Mesothelial cell of epicardium (in vitro differentiated cells): ENCODE results near the gene EPS15. TPM values are rescaled to one million over a fixed set of nuclear protein-coding genes. Genes with fewer than 3 reads are reported as not detected.
A peak's percentile ranks its signal among the peaks of the same experiment; 100 is the strongest.

Experiments
- DNase-seq, 2 experiments: peaks; one replicate each; pipeline ENCODE4 v3.0.0; 2021; ENCODE audit warnings: low spot score in 2 of 2; ENCODE audit not compliant: unreplicated experiment in 2 of 2
- H3K27ac Mint-ChIP-seq: 2 replicates; pipeline ENCODE4 v1.8.0; 2021; ENCODE audit warnings: mixed read lengths
- H3K27me3 Mint-ChIP-seq: 2 replicates; pipeline ENCODE4 v1.8.0; 2021; ENCODE audit warnings: low read depth, mixed read lengths
- H3K36me3 Mint-ChIP-seq: 2 replicates; pipeline ENCODE4 v1.8.0; 2021; ENCODE audit warnings: mixed read lengths
- H3K4me1 Mint-ChIP-seq: 2 replicates; pipeline ENCODE4 v1.8.0; 2021; ENCODE audit warnings: mixed read lengths
- H3K4me3 Mint-ChIP-seq: 2 replicates; pipeline ENCODE4 v1.8.0; 2021; ENCODE audit warnings: mild to moderate bottlenecking, moderate library complexity, mixed read lengths
- H3K9me3 Mint-ChIP-seq: 2 replicates; pipeline ENCODE4 v1.8.0; 2021; ENCODE audit warnings: mixed read lengths
- total RNA-seq: library from RNA; stranded (reverse); gene quantifications from 3 replicates; pipeline ENCODE4 v1.2.1, GENCODE V29; 2021
- TF ChIP-seq, protein P1 (sequence below): fragments of 200-600 bp; sonication (generic); IDR thresholded peaks from one replicate; pipeline ENCODE4 v1.5.0; 2021; ENCODE audit warnings: antibody characterized with exemption; ENCODE audit not compliant: unreplicated experiment

The EPS15 gene
- total RNA-seq, 1 donor from 2014 or later: 52.5 TPM

DNA sequence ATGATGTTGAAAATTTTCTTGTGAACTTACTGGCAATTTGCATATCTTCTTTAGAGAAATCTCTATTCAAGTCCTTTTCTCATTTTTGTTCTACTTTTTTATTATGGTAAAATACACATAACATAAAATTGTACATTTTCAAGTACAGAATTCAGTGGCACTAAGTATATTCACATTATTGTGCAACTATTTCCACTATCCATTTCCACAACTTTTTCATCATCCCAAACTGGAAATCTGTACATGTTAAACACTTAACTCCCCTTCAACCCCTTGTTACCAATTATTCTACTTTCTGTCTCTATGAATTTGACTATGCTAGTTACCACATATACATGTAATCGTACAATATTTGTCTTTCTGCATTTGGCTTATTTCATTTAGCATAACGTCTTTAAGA lies 19.4 kb downstream of the EPS15 start:
- TF ChIP-seq, protein P1, sequence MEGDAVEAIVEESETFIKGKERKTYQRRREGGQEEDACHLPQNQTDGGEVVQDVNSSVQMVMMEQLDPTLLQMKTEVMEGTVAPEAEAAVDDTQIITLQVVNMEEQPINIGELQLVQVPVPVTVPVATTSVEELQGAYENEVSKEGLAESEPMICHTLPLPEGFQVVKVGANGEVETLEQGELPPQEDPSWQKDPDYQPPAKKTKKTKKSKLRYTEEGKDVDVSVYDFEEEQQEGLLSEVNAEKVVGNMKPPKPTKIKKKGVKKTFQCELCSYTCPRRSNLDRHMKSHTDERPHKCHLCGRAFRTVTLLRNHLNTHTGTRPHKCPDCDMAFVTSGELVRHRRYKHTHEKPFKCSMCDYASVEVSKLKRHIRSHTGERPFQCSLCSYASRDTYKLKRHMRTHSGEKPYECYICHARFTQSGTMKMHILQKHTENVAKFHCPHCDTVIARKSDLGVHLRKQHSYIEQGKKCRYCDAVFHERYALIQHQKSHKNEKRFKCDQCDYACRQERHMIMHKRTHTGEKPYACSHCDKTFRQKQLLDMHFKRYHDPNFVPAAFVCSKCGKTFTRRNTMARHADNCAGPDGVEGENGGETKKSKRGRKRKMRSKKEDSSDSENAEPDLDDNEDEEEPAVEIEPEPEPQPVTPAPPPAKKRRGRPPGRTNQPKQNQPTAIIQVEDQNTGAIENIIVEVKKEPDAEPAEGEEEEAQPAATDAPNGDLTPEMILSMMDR: no peak
- Mint-ChIP-seq H3K27ac (no peak overlapping the region), H3K9me3 (peaks cover 17% of the 10 kb centered on the region), H3K4me3 (no peak overlapping the region), H3K27me3 (no peaks in the 10 kb centered on the region), H3K36me3 (peaks cover 32% of the 10 kb centered on the region), H3K4me1 (no peaks in the 10 kb centered on the region)
- DNase-seq: no peak

DNA sequence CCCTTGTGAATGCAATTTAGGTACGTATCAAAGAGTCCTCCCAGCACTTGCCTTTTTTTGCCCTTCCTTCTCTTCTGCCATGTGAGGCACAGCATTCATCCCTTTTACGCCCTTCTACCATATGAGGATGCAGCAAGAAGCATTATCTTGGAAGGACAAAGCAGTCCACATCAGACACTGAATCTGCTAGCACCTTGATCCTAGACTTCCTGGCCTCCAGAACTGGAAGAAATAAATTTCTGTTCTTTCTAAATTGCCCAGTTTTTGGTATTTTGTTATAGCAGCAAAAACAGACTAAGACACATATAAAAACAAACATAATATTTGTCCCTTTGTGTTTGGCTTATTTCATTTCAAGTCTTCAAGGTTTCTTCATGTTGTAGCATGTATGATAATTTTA lies 20.1 kb downstream of the EPS15 start:
- Mint-ChIP-seq H3K27ac (no peak overlapping the region), H3K27me3 (no peaks in the 10 kb centered on the region), H3K9me3 (peaks cover 19% of the 10 kb centered on the region), H3K4me1 (no peaks in the 10 kb centered on the region), H3K4me3 (no peak overlapping the region), H3K36me3 (peaks cover 32% of the 10 kb centered on the region)
- TF ChIP-seq, protein P1: no peak
- DNase-seq: no peak

DNA sequence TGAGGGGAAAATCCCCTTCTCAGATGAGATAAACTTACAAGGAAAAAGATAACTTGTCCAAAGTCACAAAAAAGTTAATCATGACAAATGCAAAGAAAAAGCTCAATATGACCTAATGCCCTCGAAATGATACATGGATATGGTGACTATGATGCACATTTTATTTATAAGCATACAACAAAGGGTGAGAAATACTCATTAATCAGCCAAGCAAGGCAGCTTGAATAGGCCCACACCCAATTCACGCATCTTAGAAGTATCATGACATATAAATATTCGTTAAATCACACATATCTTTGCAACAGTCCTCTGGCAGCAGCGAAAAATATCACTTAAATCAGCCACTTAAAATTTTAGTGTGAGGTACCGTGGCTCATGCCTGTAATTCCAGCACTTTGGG lies 21.7 kb downstream of the EPS15 start:
- H3K9me3 Mint-ChIP-seq: peaks cover 17% of the 10 kb centered on the region
- H3K27ac Mint-ChIP-seq: peak overlapping the region; percentile 24
- H3K4me1 Mint-ChIP-seq: no peaks in the 10 kb centered on the region
- H3K36me3 Mint-ChIP-seq: peaks cover 21% of the 10 kb centered on the region
- H3K4me3 Mint-ChIP-seq: no peak overlapping the region
- no peak for DNase-seq
- TF ChIP-seq, protein P1: no peak
- no peaks in the 10 kb centered on the region for H3K27me3 Mint-ChIP-seq

DNA sequence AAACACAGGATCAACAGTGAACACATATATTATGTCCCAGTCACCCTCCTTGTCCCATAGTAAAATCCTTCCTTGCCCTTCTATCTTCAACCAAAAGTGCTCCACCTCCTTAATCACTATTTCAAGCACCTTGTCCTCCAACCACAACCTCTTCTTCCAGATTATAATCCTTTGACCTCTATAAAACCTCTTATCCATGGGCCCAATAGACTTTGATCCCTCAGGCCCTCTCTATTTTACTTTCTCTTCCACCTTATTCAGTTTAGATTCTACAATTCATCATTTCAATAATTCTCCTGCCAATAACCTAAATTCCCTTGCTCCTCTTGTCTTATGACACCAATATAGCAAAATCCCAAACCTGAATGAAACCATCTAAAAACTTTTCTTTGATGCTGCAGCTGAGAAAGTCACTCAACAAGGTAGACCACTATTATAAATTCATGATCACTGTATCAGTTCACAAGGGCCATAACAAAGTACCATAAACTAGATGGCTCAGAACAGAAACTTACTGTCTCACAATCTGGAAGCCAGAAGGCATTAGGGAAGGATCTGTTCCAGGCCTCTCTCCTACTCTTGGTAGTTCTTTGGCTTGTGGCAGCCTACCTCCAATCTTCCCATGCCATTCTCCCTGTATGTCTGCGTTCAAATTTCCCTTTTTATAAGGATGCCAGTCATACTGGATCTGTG lies 24.8 kb downstream of the EPS15 start:
- TF ChIP-seq, protein P1: no peak
- Mint-ChIP-seq H3K27me3 (no peaks in the 10 kb centered on the region), H3K36me3 (peaks cover 9% of the 10 kb centered on the region), H3K4me3 (no peak overlapping the region), H3K27ac (no peak overlapping the region), H3K4me1 (peaks cover 2% of the 10 kb centered on the region), H3K9me3 (peaks cover 11% of the 10 kb centered on the region)
- DNase-seq: no peak

GRCh38 chr1:51491166-51491981 lies 27.7 kb downstream of the EPS15 start:
- Mint-ChIP-seq H3K9me3 (peaks cover 4% of the 10 kb centered on the region), H3K36me3 (no peaks in the 10 kb centered on the region), H3K4me1 (peaks cover 2% of the 10 kb centered on the region), H3K4me3 (no peak overlapping the region), H3K27ac (peak overlapping the region; percentile 34), H3K27me3 (no peaks in the 10 kb centered on the region)
- no peak for DNase-seq
- TF ChIP-seq, protein P1: no peak
